GM21447 (cell line): ENCODE results near the gene MEOX1.
"Not testable (repeated sequence)": the region's sequence is repeated elsewhere in the genome, so short reads cannot be mapped to it uniquely, and the experiment has no call there.

Experiments
- ATAC-seq: cut with Tn5 transposase; IDR thresholded peaks from one replicate; pipeline ENCODE4 v1.9.1; 2021; ENCODE audit not compliant: unreplicated experiment

MEOX1 gene

GRCh38 chr17:43619705-43620104 is 42.0 kb downstream of the MEOX1 start:
- no peak for ATAC-seq

GRCh38 chr17:43618276-43618675 is 43.4 kb downstream of the MEOX1 start:
- ATAC-seq = no peak

DNA sequence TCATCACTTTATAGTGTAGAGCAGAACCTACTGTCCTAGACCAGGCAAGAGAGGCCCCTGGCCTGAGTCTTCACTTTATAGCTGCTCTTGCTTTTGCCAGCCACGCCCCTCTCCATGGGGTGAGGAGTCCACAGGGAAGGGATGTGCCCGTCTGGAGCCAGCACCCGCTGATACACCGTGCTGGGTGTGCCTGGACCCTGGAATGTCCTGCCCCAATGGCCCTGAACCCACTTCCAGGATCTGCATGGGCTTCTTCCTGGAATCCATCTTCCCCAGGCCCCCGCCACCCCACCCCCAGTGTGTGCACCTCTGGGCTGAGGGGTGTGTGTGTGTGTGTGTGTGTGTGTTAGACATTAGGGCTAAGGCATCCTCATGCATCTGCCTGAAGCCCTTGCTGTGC is 44.9 kb downstream of the MEOX1 start:
- no peak for ATAC-seq

DNA sequence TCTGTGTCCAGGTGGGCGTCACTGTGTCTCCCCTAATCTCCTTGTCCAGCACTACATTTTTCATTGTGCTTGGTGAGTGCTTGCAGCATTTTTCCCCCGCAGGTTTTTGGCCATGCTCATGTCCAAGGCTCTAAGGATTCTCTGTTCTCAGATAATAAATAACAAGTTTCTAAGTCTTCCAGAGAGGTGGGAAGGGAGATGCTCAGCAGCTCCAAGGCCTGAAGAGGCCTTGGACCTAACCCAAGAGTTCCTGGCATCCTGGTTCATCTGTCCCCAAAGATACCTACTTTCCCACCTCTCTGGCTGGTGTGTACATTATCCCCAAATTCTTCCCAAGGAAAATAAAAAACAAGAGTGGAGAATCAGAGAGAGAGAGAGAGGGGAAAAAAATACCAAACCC is 45.3 kb downstream of the MEOX1 start:
- no peak for ATAC-seq

DNA sequence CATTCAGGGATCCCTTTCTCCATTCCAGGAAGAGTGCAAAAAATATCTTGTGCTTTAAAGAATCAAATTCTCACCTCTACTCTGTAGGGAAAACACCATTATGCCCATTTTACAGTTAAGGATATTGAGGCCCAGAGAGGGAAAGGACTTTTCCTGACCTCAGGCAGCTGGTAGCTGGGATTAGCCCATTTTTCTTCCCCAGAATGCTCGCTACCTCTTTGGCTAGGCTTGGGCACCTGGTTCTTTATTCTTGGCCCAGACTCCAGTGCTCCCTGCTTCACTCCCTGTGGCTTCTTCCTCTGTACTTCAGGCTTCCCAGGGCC is 45.7 kb downstream of the MEOX1 start:
- ATAC-seq = no peak

- no peak for ATAC-seq
Observed at GRCh38 chr17:43615330-43616028, 46.2 kb downstream of the MEOX1 start.

GRCh38 chr17:43614561-43614960 is 47.2 kb downstream of the MEOX1 start:
- no peak for ATAC-seq

GRCh38 chr17:43613917-43614316 is 47.8 kb downstream of the MEOX1 start:
- no peak for ATAC-seq

GRCh38 chr17:43612515-43612914 is 49.2 kb downstream of the MEOX1 start:
- no peak for ATAC-seq

- no peak for ATAC-seq
Observed at GRCh38 chr17:43611230-43611969, 50.3 kb downstream of the MEOX1 start.

- ATAC-seq = no peak
Observed at GRCh38 chr17:43609613-43610385, 51.9 kb downstream of the MEOX1 start.

DNA sequence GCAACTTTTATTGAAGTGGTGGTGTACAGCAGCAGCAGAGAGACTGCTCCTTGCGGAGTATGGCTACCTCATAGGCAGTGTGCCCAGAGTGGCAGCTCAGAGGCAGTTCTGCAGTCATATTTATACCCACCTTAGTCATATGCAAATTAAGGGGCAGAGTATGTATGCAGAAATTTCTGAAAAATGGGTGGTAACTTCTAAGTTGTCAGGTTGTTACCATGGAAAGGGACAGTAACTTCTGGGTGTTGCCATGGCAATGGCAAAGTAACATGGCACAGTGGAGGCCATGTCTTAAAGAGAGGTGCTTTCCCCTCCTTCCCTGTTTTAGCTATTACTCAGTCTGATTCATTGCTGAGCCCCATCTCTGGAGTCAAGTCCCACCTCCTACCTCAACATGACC is 53.4 kb downstream of the MEOX1 start:
- no peak for ATAC-seq

DNA sequence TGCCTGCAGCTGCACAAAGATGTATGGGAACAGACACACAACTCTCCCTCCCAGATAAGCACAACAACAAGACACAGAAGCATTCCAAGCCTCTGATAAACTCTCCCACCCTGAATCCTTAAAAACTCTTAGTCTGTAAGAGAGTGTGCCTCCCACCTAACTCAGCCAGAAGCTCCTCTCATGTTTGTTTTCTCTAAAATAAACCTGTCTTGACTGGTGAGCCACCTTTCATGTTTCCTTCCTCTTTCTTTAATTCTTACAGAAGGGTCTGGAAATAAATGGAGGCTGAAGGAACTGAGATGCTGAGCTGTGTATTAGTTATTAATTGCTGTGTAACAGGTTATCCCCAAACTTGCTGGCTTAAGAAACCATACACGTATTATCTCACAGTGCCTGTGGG is 57.2 kb downstream of the MEOX1 start:
- no peak for ATAC-seq

GRCh38 chr17:43603321-43603720 is 58.4 kb downstream of the MEOX1 start:
- ATAC-seq = no peak

- not testable (repeated sequence) for ATAC-seq
Observed at GRCh38 chr17:43602556-43602955, 59.2 kb downstream of the MEOX1 start.

DNA sequence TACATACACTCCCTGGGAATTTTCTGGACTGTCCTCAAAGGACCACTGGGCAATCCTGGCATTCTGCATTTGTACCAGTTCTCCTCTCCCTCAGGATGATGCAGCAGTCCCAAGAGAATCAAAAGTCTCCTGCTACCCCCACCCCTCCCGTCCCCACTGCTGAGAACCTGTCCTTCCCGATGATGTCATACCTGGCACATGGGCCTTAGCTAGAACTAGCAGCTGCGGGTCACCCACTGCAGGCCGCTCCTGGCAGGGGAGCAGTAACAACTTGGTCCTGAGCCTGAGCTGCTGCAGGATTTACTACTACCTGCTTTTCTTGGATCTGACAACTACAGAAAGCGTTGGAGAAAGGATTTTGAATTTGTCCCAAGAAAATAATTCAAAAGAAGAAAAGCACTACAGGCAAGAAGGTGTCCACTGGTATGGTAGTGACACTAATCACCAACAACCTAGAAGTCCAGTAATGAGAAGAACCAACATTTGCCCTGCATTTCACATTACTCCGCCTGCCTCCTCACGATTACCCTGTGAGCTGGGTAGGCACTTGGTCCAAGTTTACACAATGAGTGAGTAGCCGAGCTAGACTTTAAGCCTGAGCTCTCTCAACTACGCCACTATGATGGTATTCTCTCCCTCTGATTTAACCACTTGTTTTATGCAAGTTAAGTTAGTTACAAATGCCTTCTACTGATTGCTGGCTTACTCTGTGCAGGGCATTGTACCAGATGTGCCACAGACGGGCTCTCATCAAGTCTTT is 60.3 kb downstream of the MEOX1 start:
- ATAC-seq = no peak

GRCh38 chr17:43599835-43600234 is 61.9 kb downstream of the MEOX1 start:
- ATAC-seq = no peak

DNA sequence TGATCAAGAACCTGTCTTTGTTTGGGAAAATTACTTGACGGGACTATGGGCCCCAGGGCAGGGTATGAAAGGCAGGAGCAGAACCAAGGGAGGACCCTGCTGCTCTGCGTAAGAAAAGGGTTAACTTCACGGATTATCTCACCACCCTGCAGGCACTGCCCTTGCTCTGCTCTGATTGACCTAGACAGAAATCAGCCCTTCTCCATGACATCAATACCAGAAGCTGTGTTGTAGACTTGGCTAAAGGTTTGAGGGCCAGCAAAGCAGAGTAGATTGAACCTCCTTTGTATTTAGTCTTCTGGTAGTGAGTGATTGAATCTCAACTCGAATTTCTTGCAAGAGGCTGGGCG is 62.7 kb downstream of the MEOX1 start:
- no peak for ATAC-seq

DNA sequence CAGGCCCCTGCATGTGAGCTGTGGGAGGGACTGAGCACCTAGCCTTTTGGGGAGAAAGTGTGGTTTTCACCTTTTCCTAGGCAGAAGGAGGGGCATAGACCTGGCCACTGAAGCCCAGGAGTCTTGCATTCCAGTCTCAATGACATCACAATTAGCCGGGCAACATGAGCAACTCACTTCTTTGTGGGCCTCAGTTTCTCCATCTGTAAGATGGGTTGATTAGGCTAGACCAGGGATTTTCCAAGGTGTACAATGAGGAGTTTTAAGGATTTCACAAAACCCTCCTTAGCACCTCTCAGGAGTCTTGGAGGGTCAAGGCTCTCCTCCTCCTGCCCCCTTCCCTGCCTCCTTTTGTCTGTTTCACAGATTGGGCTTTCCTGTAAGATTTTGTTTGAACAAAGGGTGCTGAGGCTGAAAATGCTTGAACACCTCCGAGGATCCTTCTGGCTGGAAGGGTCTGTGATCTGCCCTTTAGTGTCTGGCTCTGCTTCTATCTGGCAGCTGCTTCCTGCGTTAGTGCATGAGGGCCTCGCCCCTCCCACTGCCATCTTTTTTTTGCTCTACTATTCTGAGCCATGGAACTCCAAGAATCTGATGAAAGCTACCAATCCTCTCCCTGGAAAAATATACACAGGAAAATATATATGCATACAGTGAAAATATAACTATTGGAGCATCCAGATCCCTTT is 63.2 kb downstream of the MEOX1 start:
- no peak for ATAC-seq

DNA sequence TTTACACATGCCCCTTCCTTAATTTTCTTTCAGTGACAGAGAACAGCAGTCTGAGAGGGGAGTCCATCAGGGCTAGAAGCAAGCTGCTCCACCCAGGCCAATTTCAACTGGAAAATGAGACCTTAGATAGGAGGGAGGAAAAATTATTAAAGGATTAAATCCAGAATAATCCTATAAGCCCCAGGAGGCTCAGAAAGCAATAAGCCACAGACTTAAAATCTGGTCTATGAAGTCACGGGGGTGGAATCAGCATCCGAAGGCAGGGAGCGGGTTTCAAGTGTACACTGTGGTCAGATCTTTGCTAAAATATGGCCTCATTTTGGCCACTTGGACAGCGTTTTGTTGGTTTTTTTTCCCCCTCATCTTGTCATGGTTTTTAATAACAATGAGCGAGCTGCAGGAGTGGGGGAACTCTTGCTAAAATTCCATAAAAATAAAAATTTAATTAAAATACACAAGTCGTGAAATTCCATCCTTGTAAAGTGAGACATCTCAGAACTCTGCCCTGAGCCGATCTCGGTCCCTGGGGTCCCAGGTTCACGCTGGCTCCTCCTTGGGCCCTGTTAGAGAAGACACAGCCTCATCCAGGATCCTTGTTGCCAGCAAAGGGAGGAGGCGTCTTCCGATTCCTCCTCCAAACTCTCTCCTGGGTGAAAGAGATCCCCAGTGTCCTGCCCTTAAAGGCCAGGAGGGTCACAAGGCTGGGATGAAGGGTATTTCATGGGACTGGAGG is 63.9 kb downstream of the MEOX1 start:
- no peak for ATAC-seq
